DMS 273 treated with DMSO at 0.1 percent for 48 hours (cell line): ENCODE measurements around the gene JAM2.
A peak's percentile ranks its signal among the peaks of the same experiment; 100 is the strongest.
"Not testable (repeated sequence)": the region's sequence is repeated elsewhere in the genome, so short reads cannot be mapped to it uniquely, and the experiment has no call there.

Experiments
- DNase-seq: peaks from one replicate; lab custom pipeline; 2025; lab: John Stamatoyannopoulos, UW

JAM2 gene

GRCh38 chr21:25638660-25639550, at the start of gene JAM2:
TSS of gene JAM2 (plus strand) at chr21:25639258. CDS start at chr21:25639822, 564 bp downstream.
- DNase-seq, result no peak

GRCh38 chr21:25589887-25590286, 49.2 kb upstream of the JAM2 start:
- no peak for DNase-seq

GRCh38 chr21:25607151-25608043, 31.7 kb upstream of the JAM2 start, which contains the start of gene MRPL39:
TSS of gene MRPL39 (minus strand) at chr21:25607481. CDS start at chr21:25607475, 6 bp downstream.
- peak; percentile 24 for DNase-seq

GRCh38 chr21:25608044-25608737, 30.9 kb upstream of the JAM2 start:
- DNase-seq, result peak; percentile 35

GRCh38 chr21:25614441-25614840, 24.6 kb upstream of the JAM2 start:
- no peak for DNase-seq

GRCh38 chr21:25615880-25616279, 23.2 kb upstream of the JAM2 start:
- no peak for DNase-seq

GRCh38 chr21:25619198-25619597, 19.9 kb upstream of the JAM2 start:
- DNase-seq, result no peak

GRCh38 chr21:25624511-25624910, 14.5 kb upstream of the JAM2 start:
- DNase-seq, result no peak

GRCh38 chr21:25625036-25625435, 14.0 kb upstream of the JAM2 start:
- DNase-seq, result no peak

- DNase-seq, result not testable (repeated sequence)
These were observed 13.1 kb upstream of the JAM2 start for GRCh38 chr21:25625776-25626555.

GRCh38 chr21:25626757-25627156, 12.3 kb upstream of the JAM2 start:
- DNase-seq, result no peak

- DNase-seq, result no peak
These were observed 6.8 kb upstream of the JAM2 start for GRCh38 chr21:25632296-25632695.

- DNase-seq, result no peak
These were observed 3.7 kb upstream of the JAM2 start for GRCh38 chr21:25635310-25635709.

GRCh38 chr21:25636727-25637126, 2.3 kb upstream of the JAM2 start:
- DNase-seq, result no peak

GRCh38 chr21:25637851-25638659, 1.0 kb upstream of the JAM2 start:
- no peak for DNase-seq

- no peak for DNase-seq
These were observed 618 bp downstream of the JAM2 start for GRCh38 chr21:25639551-25640201.

GRCh38 chr21:25640202-25640942, 1.3 kb downstream of the JAM2 start:
- DNase-seq, result no peak

GRCh38 chr21:25640943-25641292, 1.9 kb downstream of the JAM2 start:
- DNase-seq, result no peak

GRCh38 chr21:25643486-25643885, 4.4 kb downstream of the JAM2 start:
- DNase-seq, result no peak
